SK-N-SH treated with all-trans-retinoic acid at 6 μM for 48 hours (cell line): Measurements from ENCODE around the gene TMEM156.

Experiments
- OSR1 ChIP-seq: fragments of 250-450 bp; sonication (Bioruptor Pico); IDR thresholded peaks from 2 replicates; pipeline ENCODE4 v1.8.0; 2022; ENCODE audit warnings: moderate library complexity, mild to moderate bottlenecking, inconsistent platforms
- PATZ1 ChIP-seq: fragments of 250-450 bp; sonication (Bioruptor Pico); IDR thresholded peaks from 2 replicates; pipeline ENCODE4 v1.8.0; 2020; ENCODE audit warnings: mild to moderate bottlenecking, moderate library complexity, borderline replicate concordance
- PPARA ChIP-seq: fragments of 250-450 bp; sonication (Bioruptor Pico); IDR thresholded peaks from 2 replicates; pipeline ENCODE4 v1.5.0; 2020; ENCODE audit warnings: mild to moderate bottlenecking, borderline replicate concordance
- TCF4 ChIP-seq: fragments of 250-450 bp; sonication (Bioruptor Pico); IDR thresholded peaks from 2 replicates; pipeline ENCODE4 v1.8.0; 2021; ENCODE audit warnings: mild to moderate bottlenecking, moderate library complexity, borderline replicate concordance
- ZFP3 ChIP-seq: fragments of 250-450 bp; sonication (Bioruptor Pico); IDR thresholded peaks from 2 replicates; pipeline ENCODE4 v1.5.0; 2020; ENCODE audit warnings: mild to moderate bottlenecking, moderate library complexity
- ZNF565 ChIP-seq: fragments of 450-650 bp; formaldehyde crosslinking; conservative IDR thresholded peaks from 2 replicates; pipeline ENCODE4 v1.5.0; 2020; ENCODE audit warnings: low read depth, mild to moderate bottlenecking, moderate library complexity

DNA sequence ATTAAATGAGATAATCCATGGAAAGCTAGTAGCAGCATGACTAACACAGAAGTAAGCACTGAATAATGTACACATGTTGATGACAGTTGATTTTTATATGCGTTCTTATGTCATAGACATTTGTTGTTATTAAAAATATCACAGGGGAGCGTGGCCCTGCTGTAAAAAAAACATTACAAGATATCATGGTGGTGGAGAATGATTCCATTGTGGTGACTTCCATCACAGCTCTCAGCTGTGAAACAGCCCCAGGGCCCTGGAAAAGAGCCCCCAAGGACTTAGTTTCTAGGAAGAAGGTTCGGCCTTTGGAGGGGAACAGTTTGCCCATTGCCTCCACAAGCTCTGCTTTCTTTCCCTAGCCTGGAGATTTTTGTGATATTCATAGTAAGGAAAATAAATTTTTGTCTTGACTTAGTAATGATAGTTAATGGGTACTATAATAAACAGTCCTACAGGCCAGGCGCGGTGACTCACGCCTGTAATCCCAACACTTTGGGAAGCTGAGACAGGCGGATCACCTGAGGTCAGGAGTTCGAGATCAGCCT, 114.7 kb downstream of the TMEM156 start:
- TF ChIP-seq PATZ1 (CRISPR knock-in tag) (no peak), OSR1 (CRISPR knock-in tag) (no peak), TCF4 (no peak), ZNF565 (CRISPR knock-in tag) (no peak), PPARA (no peak), ZFP3 (CRISPR knock-in tag) (no peak)
